ENCODE results near the gene C9orf72. TPM values are rescaled to one million over a fixed set of nuclear protein-coding genes. Genes with fewer than 3 reads are reported as not detected.

Gene C9orf72
- total and polyA plus RNA-seq, 11 donors = 7.2 to 27.2 (median 13.8) TPM

- intact Hi-C loops (cut with DNase I) = loop anchor here in 8 of 10 donors (1.0 to 10.0 kb wide), 10 partner anchors 53 to 573 kb away; partner anchors contain the start of gene IFT74 (in 1 of the 8)
- ATAC-seq = peak; percentile 81 to 90 (median 82)
- peak; percentile 71 to 86 (median 78) for DNase-seq
- TF ChIP-seq POLR2A (IDR thresholded peaks at IDR 0.05) (no peak), CTCF (IDR thresholded peaks at IDR 0.05) (no peak)
- 3 to 6% (median 5%) methylated on average over 44 of the region's 44 CpGs for WGBS, 4 donors
- H3K27me3 ChIP-seq = no peaks in the 10 kb centered on the region
- no peaks in the 10 kb centered on the region for H3K36me3 ChIP-seq
- peak overlapping the region; percentile 17 to 92 (median 74) for H3K27ac ChIP-seq
- no peaks in the 10 kb centered on the region for H3K9me3 ChIP-seq
- peak overlapping the region; percentile 67 to 93 (median 80) for H3K4me3 ChIP-seq
- H3K4me1 ChIP-seq = peaks cover 0 to 30% (median 5%) of the 10 kb centered on the region in 12 donors
Observed at GRCh38 chr9:27528076-27528885, 45.0 kb downstream of the C9orf72 start.

GRCh38 chr9:27527702-27528075, 45.6 kb downstream of the C9orf72 start:
- peak in 1 of 5 donors; percentile 27 for DNase-seq
- Histone ChIP-seq H3K27me3 (no peaks in the 10 kb centered on the region), H3K36me3 (no peaks in the 10 kb centered on the region), H3K27ac (peak overlapping the region in 7 of 12 donors; percentile 68 to 92 (median 76)), H3K9me3 (no peaks in the 10 kb centered on the region), H3K4me3 (peak overlapping the region in 11 of 12 donors; percentile 67 to 93 (median 80)), H3K4me1 (peaks cover 0 to 30% (median 5%) of the 10 kb centered on the region in 12 donors)
- intact Hi-C loops (cut with DNase I) = loop anchor here in 8 of 10 donors (1.0 to 10.0 kb wide), 10 partner anchors 53 to 573 kb away; partner anchors contain the start of gene IFT74 (in 1 of the 8)
- WGBS, 4 donors = 49 to 63% (median 54%) methylated on average over 8 of the region's 8 CpGs
- peak in 1 of 4 donors; percentile 30 for ATAC-seq
- TF ChIP-seq CTCF (IDR thresholded peaks at IDR 0.05) (no peak), POLR2A (IDR thresholded peaks at IDR 0.05) (no peak)

GRCh38 chr9:27524236-27524635, 49.0 kb downstream of the C9orf72 start, which contains the start of gene IFNK:
Gene IFNK, plus strand, starts transcription at chr9:27524290. Its CDS starts 47 bp downstream, at chr9:27524337.
- no peaks in the 10 kb centered on the region for H3K36me3 ChIP-seq
- ATAC-seq (no peak), DNase-seq (no peak)
- no peak within 1 kb of the TSS for H3K4me3 ChIP-seq
- intact Hi-C loops (cut with DNase I) = loop anchor here in 4 of 10 donors (10.0 kb wide), 4 partner anchors 49 to 569 kb away; partner anchors contain the start of gene IFT74 (in 1 of the 4)
- no peak for TF ChIP-seq POLR2A (IDR thresholded peaks at IDR 0.05)
- TF ChIP-seq CTCF (IDR thresholded peaks at IDR 0.05) = no peak
- H3K27ac ChIP-seq = no peak within 1 kb of the TSS
- no peaks in the 10 kb centered on the region for H3K27me3 ChIP-seq
- WGBS, 4 donors = 84 to 98% (median 91%) methylated on average over 2 of the region's 2 CpGs
- no peaks in the 10 kb centered on the region for H3K9me3 ChIP-seq
- H3K4me1 ChIP-seq = peaks cover 0 to 22% (median 3%) of the 10 kb centered on the region in 12 donors

- no peak for ATAC-seq
- Histone ChIP-seq H3K27me3 (no peaks in the 10 kb centered on the region), H3K36me3 (no peaks in the 10 kb centered on the region), H3K4me1 (peaks cover 0 to 20% (median 3%) of the 10 kb centered on the region in 12 donors), H3K27ac (no peak overlapping the region), H3K4me3 (no peak overlapping the region), H3K9me3 (no peaks in the 10 kb centered on the region)
- intact Hi-C loops (cut with DNase I) = loop anchor here in 4 of 10 donors (10.0 kb wide), 4 partner anchors 48 to 568 kb away; partner anchors contain the start of gene IFT74 (in 1 of the 4)
- DNase-seq = no peak
- TF ChIP-seq POLR2A (IDR thresholded peaks at IDR 0.05) = no peak
- TF ChIP-seq CTCF (IDR thresholded peaks at IDR 0.05) = no peak
Observed at GRCh38 chr9:27523141-27523540, 50.1 kb downstream of the C9orf72 start.
